ENCODE results near the gene TMEM184A.

TMEM184A gene

GRCh38 chr7:1542841-1543747, 12.9 kb downstream of the TMEM184A start:
- DNase-seq (ENCODE audit: low read depth): no peak
- TF ChIP-seq, protein P1, sequence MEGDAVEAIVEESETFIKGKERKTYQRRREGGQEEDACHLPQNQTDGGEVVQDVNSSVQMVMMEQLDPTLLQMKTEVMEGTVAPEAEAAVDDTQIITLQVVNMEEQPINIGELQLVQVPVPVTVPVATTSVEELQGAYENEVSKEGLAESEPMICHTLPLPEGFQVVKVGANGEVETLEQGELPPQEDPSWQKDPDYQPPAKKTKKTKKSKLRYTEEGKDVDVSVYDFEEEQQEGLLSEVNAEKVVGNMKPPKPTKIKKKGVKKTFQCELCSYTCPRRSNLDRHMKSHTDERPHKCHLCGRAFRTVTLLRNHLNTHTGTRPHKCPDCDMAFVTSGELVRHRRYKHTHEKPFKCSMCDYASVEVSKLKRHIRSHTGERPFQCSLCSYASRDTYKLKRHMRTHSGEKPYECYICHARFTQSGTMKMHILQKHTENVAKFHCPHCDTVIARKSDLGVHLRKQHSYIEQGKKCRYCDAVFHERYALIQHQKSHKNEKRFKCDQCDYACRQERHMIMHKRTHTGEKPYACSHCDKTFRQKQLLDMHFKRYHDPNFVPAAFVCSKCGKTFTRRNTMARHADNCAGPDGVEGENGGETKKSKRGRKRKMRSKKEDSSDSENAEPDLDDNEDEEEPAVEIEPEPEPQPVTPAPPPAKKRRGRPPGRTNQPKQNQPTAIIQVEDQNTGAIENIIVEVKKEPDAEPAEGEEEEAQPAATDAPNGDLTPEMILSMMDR (IDR thresholded peaks at IDR 0.05; ENCODE audit: insufficient read depth, low read depth, low read length, missing control alignments): no peak
- no peak overlapping the region for H3K4me3 ChIP-seq (ENCODE audit: low read length)

GRCh38 chr7:1542329-1542728, 13.7 kb downstream of the TMEM184A start:
- TF ChIP-seq, protein P1 (IDR thresholded peaks at IDR 0.05; ENCODE audit: insufficient read depth, low read depth, low read length, missing control alignments): no peak
- no peak overlapping the region for H3K4me3 ChIP-seq (ENCODE audit: low read length)
- DNase-seq (ENCODE audit: low read depth): no peak

- TF ChIP-seq, protein P1 (IDR thresholded peaks at IDR 0.05; ENCODE audit: insufficient read depth, low read depth, low read length, missing control alignments): no peak
- no peak for DNase-seq (ENCODE audit: low read depth)
- no peak overlapping the region for H3K4me3 ChIP-seq (ENCODE audit: low read length)
Observed at GRCh38 chr7:1541431-1542162, 14.4 kb downstream of the TMEM184A start.

- no peak for DNase-seq (ENCODE audit: low read depth)
- H3K4me3 ChIP-seq (ENCODE audit: low read length): no peak overlapping the region
- TF ChIP-seq, protein P1 (IDR thresholded peaks at IDR 0.05; ENCODE audit: insufficient read depth, low read depth, low read length, missing control alignments): no peak
Observed at GRCh38 chr7:1540776-1541271, 15.2 kb downstream of the TMEM184A start.

DNA sequence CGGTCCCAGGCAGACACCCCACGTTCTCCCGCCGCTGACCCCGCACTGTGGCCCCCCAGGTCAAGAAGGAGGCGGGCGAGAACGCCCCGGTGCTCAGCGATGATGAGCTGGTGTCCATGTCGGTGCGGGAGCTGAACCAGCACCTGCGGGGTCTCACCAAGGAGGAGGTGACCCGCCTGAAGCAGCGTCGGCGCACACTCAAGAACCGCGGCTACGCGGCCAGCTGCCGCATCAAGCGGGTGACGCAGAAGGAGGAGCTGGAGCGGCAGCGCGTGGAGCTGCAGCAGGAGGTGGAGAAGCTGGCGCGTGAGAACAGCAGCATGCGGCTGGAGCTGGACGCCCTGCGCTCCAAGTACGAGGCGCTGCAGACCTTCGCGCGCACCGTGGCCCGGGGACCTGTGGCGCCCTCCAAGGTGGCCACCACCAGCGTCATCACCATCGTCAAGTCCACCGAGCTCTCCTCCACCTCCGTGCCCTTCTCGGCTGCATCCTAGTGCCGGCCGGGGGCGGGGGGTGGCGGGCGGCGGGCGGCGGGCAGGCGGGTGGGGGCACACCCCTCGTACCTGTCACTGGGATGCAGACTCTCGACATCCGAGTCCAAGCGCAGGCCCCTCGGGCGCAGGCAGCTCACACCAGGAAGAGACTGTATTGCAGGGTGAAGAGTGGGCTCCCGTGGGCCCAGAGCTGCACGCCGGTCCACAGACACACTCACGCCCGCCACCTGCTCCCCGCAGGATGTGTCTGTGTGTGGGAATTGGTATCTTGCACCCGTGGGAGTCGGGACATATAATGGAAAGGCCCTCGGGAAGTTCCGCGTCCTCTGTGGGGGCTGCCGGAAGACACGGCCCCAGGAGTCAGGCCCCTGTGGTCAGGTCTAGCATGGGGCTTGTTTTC, 15.9 kb downstream of the TMEM184A start:
- H3K4me3 ChIP-seq (ENCODE audit: low read length): no peak overlapping the region
- TF ChIP-seq, protein P1 (IDR thresholded peaks at IDR 0.05; ENCODE audit: insufficient read depth, low read depth, low read length, missing control alignments): no peak
- DNase-seq (ENCODE audit: low read depth): no peak

DNA sequence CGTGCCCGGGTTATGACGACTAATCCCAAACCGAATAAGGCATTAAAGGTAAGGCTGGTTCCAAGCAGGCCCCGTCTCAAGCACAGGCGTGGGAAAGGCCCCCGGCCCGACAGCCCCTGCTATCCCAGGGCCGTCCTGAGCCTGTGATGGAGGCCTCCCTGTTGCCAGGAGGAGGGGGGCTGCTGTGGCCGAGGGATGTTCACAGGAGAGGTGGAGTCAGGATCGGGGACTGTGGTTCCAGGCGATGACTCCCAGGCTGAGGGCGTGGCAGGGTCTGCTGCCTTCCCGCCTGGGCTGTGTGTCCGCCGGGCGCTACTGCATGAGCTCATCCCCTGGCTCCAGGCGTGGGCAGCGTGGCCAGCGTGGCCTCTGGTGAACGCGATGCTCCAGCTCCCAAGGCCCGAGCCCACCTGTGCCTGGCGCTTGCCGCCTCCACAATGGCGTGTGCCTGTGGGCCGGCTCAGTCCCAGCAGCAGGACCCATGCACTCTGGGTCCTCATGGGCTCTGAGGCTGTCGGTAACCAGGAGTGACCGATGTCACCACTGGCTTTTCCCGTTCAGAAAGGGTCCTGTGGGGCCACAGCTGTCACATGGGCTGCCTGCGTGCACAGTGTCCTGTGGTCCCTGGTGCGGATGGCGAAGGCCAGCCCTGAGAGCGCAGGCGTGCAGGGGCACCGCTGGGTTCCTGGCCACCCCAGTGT, 16.7 kb downstream of the TMEM184A start:
- TF ChIP-seq, protein P1 (IDR thresholded peaks at IDR 0.05; ENCODE audit: insufficient read depth, low read depth, low read length, missing control alignments): no peak
- no peak for DNase-seq (ENCODE audit: low read depth)

More for the DNA sequence above, 16.7 kb downstream of the TMEM184A start:
- no peak overlapping the region for H3K4me3 ChIP-seq (ENCODE audit: low read length)
